NCI-H510A (cell line): Measurements from ENCODE around the gene VEPH1.

Source experiments
- DNase-seq: peaks from one replicate; lab custom pipeline; 2025; lab: John Stamatoyannopoulos, UW

VEPH1 gene

GRCh38 chr3:157257101-157257500 is 246.1 kb downstream of the VEPH1 start:
- no peak for DNase-seq

GRCh38 chr3:157255797-157256196 is 247.4 kb downstream of the VEPH1 start:
- DNase-seq = no peak

DNA sequence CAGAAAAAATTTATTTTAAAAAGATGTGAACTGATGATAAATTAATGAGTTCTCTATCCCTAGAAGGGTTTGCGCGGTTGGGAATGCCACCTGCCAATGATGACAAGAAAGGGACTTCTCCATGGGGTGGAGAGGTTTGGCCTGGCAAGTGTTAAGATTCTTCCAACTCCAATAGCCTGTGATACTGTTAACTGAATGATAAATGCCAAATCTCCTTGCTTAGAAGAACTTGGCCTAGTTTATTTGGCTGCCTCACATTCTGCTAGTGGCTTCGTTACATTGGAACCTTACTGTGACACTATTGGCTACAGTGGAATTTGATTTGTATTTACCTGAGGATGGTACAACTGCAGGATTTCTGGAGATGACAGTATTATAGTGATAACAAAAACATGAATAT is 251.5 kb downstream of the VEPH1 start:
- no peak for DNase-seq

DNA sequence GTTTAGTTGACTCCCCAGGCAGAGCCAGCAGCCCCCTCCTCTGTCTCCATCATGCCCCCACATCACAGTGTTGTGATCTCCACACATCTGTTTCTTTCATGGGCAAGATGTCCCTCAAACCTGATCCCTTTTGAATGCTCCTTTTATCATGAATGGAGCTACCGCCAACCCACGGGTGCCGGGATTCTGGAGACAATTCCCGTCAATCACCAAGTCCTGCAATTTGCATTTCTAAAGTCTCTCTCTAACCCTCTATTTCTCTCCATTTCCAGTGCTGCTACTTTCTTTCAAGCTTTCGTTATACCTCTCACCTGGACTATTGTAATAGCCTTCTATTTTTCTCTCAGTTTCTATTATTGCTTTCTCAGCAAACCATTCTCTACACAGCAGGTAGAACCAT is 253.6 kb downstream of the VEPH1 start:
- no peak for DNase-seq

- DNase-seq = peak; percentile 5
These were observed 254.4 kb downstream of the VEPH1 start for GRCh38 chr3:157248590-157249422.

GRCh38 chr3:157247391-157247790 is 255.8 kb downstream of the VEPH1 start:
- DNase-seq = no peak

GRCh38 chr3:157242836-157243235 is 260.4 kb downstream of the VEPH1 start:
- no peak for DNase-seq

GRCh38 chr3:157241599-157241998 is 261.6 kb downstream of the VEPH1 start:
- no peak for DNase-seq

DNA sequence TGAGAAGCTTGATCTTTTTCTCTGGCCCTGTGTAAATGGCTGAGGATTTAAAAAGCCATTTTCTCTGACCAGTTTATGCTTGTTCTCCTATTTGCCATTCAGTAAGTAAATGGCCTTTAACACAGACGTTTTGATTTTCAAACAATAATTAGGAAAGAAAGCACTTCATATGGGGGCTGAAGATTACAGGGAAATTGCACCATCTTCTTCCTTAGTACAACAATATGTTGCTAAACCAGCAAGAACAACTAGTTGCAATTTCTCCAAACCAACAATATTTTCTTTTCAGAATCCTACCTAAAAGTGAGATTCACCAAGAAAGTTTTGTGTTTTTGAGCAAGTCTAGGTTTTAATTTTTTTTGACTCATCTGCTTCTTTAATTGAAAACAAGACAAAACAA is 262.8 kb downstream of the VEPH1 start:
- DNase-seq = no peak

DNA sequence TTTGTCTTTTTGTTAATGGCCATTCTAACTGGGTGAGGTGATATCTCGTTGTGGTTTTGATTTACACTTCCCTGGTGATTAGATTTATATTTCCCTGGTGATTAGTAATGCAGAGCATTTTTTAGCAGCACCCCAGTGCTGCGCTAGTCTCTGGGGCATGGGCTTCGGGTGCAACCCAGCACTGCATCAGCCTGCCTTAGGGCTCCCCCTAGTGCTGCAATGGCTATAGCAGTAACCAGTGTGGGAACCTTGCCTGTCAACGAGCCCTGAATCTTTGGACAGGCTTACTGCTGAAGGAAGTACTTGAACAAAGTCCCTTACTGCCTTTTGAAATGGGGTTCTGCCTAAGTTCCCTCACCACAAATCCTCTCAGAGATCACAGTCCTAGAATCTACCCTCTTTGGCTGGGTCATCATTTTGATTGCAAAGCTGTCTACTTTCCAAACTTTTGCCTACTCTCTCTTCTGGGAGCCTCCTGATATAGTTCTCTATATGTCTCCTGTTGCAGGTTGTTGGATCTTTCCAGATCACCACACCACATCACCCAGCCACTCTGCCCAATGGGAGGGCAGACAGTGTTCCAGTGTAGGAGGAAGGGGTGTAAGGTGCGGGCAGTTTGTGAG is 264.0 kb downstream of the VEPH1 start:
- DNase-seq = peak; percentile 6

DNA sequence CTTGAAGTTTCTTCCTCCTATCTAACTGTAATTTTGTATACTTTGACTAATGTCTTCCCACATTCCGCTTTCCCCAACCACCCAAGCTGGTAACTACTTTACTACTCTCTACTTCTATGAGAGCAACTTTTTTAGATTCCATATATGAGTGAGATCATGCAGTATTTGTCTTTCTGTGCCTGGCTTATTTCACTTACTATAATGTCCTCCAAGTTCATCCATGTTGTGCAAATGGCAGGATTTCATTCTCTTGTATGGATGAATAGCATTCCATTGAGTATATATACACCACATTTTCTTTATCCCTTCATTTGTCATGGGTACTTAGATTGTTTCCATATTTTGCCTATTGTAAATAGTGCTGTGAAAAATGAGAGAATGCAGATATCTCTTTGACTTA is 264.8 kb downstream of the VEPH1 start:
- no peak for DNase-seq

GRCh38 chr3:157237886-157238285 is 265.3 kb downstream of the VEPH1 start:
- no peak for DNase-seq

DNA sequence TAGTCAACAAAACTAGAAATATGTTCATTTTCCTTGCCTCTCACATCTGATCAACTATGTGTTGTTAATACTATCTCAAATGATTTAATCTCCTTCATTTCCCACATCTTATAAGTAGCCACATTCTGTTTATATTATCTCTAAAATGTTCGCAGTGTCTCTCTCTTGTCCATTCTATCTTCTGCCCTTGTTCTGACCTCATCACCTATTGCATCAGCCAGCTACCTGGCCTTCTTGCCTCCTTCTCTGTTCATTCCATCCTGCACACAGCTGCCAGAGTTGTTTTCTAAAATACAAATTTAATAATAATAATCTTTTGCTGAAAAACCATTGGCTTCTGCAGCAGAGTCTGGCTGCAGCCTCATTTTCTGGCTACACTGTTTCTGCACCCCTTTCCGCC is 267.9 kb downstream of the VEPH1 start:
- no peak for DNase-seq

DNA sequence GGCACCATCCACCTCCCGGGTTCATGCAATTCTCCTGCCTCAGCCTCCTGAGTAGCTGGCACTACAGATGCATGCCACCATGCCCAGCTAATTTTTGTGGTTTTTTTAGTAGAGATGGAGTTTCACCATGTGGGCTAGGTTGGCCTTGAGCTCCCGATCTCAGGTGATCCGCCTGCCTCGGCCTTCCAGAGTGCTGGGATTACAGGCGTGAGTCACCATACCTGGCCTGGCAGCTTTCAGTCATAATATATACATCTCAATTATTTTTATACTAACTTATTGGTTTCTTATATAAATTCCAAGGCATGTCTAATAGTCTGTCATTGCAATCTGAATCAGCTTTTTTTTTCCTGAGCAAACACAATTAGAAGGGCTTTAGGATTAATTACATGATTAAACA is 269.3 kb downstream of the VEPH1 start:
- no peak for DNase-seq

- DNase-seq = no peak
These were observed 271.1 kb downstream of the VEPH1 start for GRCh38 chr3:157232141-157232540.

DNA sequence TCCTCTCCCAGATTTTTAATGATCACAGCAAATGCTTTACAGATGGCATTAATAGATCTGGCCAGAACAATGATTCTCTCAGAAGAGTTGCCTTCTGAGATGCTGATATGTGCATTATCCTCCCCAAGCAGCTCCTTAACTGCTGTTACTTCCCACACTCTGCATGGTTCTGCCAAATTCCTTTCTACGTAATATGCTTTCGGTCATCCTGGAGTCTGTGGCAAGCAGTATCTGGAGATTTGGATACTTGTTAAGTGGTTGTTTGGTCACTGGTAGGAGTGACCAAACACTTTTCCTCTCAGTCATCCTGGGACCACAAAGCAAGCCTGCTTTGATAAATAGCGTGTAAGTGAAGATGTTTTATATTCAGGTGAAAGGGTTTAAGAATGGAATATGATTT is 272.1 kb downstream of the VEPH1 start:
- no peak for DNase-seq

DNA sequence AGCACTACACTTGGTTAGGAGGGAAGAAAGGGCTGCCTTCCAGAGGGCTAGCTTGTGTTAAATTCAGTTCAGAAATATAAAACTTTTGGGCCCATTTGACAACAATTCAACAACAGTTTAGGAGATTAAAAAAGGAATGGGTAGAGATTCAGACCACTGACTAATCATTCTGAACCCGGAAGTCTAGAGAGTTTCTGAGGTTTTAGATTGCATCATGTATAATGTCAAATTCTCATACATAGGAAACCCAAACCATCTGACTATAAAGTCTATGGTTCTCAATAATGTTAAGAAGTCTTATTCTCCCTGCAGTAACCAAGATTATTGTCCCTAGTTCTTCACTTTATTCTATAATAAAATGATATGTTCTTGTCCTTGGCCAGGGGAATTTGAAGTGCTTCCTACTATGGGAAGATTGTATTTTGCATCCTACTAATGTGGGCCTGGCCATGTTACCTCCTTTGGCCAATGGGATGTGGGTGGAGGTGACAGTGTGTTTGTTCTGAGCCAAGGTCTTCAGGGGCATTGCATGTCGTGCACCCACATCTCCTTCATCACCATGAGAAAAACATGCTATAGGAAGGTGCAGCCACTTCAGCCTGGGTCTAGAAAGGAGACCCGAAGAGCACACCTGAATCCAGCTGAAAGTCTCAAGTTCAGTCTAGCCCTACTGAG is 276.9 kb downstream of the VEPH1 start:
- DNase-seq = no peak

DNA sequence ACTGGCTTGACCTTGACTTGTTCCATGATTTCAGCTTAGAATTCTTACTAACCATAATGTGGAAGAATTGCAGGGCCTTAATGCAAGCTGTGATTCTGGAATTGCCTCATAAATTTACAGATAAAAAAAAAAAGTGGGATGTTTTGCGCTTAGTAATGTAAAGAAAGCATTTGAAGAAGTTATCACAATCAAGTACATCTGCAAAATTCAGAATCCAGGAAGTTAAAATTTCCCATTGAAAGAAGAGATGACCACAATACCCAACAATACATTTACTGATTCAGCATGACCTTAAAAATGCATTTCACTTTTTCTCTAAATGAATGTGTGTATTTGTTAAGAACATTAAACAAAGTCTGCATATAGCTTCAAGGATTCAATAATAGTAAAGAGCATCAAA is 278.2 kb downstream of the VEPH1 start:
- no peak for DNase-seq

- no peak for DNase-seq
These were observed 282.3 kb downstream of the VEPH1 start for GRCh38 chr3:157220883-157221282.

DNA sequence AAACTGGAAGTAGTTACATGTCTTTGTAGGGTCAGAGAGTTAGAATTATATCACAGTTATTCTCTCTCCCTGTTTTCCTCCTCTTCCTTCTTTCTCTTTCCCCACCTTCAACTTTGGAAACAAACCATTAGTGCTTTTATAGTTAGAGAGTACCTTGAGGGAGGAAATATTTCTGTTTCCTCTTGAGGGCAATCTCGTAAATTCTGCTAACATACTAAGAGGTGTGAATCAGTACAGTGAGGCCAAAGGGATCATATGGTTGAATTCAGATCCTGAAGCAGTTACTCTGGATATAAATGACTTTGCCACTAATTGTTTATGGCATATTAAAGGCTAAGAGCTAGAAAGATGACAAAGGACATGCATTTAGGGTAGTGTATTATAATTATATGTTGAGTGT is 283.0 kb downstream of the VEPH1 start:
- no peak for DNase-seq

- no peak for DNase-seq
These were observed 284.0 kb downstream of the VEPH1 start for GRCh38 chr3:157219215-157219614.
